Measurements from ENCODE around the gene UBE2E2.
"Not testable (repeated sequence)": the region's sequence is repeated elsewhere in the genome, so short reads cannot be mapped to it uniquely, and the experiment has no call there.

The UBE2E2 gene

DNA sequence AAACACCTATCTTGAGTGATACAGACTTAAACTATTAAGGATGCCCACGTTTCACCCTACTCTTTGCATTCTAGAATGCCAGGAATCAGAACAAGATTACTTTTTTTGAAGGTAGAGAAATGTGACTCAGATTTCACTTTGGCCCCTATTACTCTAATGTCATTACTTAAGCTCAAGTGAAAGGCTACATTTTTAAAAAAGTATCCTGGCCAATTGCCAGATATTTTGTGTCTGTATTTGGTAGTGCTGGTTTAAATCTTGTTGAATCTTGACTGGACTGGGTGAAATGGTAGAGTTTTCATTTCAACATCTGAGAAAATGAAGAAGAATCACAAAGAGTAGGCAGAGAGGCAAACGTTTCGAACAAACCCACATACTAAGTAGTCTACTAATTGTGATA, 384.4 kb downstream of the UBE2E2 start:
- DNase-seq (ENCODE audit: low read depth in 2 of 2) = no peak

DNA sequence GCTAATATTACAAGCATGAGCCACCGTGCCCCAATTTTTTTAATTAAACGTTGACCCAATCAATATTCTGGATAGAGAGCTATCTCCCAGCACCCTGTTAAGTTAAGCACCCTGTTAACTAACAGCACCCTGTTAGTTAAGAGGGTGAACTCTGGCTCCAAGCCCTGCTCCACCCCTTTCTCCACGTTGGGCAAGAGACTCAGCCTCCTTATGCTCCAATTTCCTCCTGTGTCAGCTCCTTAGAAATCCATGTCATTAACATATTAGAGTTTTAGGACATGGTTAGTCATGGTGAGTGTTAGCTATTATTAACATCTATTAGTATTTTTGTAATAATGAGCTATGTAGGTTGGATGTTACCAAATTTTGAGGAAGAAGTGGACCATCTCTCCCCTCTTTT, 385.4 kb downstream of the UBE2E2 start:
- no peak for DNase-seq (ENCODE audit: low read depth in 2 of 2)

DNA sequence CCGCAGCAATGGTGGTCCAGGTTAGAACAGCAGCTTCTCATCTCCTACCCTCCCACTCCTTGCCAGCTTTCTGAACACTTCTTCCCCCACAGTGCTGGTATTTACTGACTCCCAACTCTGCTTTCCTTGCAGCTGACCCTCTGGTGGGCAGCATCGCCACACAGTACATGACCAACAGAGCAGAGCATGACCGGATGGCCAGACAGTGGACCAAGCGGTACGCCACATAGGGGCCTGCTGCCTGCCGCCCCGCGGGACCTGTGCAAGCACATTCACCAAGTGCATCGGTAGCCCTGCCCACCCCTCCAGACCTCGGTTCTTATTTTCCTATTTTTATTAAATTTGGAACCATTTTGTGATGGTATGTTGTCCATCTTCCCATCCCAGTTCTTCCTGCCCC, 386.5 kb downstream of the UBE2E2 start:
- DNase-seq (ENCODE audit: low read depth in 2 of 2) = no peak

DNA sequence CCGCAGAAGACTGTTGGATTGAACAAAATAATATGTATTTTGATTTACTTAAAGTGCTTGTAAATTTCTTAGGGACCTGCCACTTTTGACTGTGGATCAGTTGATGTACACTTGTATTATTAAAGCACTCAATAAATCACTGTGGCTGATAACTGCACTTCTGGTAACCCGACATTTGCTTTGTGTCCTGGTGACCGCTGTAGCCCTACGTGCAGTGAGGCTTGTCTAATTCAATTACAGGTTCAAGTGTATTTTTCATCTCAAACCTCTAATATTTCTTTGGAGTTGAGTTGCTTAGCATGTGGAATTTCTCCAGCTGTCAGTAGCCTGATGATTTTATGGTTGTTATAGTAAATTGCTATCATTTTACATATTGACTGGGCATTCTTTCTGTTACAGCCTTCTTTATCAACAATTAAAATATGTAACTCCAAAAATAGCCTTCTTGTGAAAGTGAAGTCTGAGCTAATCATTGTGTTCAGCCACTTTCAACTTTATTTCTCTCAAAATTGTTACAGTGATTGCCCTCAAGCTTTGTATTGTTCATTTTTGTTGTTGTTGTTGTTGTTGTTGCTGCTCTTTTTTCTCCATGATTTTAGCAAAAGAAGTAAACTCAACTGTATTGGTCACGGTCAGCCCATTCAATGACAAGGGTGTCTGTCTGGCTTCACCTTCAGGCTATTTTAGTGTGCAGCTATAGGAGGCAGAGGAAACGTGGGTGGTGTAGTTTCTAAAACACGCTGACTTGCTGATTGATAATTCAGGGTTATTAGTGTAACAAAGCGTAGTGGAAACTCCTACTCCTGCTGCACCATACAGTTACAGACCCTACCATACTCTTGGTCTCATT, 387.5 kb downstream of the UBE2E2 start:
- no peak for DNase-seq (ENCODE audit: low read depth in 2 of 2)

DNA sequence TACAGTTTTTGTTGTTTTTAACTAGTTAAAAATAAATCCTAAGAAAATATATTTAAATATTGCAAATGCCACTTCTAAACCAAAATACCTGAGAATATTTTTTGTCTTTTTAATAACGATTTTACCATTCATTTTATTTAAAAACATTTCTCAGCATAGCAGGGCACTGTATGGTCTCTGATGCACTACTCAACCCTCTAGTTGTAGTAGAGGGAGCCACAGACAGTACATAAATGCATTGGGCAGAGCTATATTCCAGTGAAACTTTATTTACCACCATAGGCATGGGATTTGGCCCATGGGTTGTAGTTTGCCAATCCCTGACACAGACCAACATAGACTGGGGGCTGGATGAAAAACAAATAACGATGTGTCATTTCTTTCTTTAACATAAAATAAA, 388.2 kb downstream of the UBE2E2 start:
- no peak for DNase-seq (ENCODE audit: low read depth in 2 of 2)

DNA sequence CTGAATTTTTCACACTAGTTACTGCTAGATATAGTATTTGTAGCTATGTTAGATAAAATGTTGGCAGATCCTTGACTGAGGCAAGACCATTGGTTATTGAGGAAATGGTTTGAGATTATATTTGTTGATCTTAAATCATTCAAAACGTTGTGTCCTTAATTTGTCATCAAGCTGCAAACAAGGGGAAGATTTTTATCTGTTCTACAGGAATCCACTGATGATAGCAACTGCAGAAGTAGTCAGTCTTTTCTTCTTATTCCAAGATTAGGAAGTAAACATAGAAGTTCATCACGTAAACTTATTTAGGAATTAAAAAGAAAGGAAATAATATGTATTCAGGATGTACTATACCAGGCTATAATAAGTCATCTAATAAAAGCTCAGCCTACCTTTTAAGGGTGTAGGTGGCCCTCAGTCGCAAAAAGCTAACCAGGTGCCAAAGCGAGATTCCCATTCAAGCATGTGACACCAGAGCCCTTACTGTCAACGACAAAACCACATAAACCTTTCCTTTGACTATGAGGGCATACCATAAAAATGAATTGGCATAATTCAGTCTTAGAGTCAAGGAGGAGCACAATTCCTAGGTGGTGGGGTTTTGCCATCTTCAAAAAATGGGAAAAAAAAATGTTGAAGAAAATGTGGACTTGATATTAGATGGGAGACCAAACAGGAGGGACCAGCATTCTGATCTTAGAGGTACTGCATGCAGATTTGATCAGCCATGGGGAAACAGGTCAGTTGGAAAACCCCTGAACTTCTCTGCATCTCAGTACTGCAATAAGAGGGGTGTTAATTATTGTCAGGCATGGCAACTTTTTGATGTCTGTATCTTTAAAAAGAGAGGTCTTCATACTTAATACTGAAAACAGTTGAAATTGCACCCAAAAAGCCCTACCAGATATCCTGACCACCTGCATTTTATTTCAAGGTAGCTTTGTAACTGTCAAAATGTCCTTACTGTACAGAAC, 390.1 kb downstream of the UBE2E2 start:
- DNase-seq (ENCODE audit: low read depth in 2 of 2) = no peak

DNA sequence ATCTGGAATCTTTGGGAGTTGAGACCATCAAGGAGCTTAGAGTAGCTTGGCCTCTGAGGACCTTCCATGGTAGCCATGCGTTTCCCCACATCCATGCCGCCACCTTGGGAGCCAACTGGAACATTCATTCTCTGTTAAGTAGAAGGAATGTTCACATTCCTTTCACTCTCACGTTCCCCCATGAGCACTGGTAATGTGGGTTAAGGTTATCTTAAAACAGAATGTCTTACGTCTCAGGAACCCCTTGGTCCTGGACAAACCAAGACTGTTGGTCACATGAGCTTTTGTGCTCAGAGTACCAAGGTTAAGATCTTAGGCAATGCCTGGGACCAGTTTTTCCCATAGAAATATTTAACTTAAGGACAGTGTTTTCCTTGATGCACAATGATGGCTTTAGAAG, 390.9 kb downstream of the UBE2E2 start:
- DNase-seq (ENCODE audit: low read depth in 2 of 2) = no peak

GRCh38 chr3:23594894-23595670, 392.0 kb downstream of the UBE2E2 start:
- DNase-seq (ENCODE audit: low read depth in 2 of 2) = no peak

DNA sequence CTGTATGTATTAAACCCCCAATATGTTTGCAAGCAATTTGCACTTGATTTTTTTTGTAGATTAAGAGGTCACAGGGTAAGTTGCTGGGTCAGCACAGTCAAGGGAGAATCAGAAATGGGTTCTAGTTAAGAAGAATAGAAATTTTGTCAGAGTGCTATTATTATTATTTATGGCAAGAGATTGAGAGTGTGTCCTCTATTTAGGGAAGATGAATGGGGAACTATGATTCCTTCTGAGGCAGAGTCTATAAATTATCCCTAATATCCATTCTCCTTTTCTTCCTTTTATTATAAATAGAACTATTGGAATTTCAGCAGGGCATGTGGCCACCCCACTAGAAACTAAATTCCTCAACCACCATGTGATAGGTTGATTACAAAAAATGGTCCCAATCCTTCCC, 392.7 kb downstream of the UBE2E2 start:
- DNase-seq (ENCODE audit: low read depth in 2 of 2) = no peak

DNA sequence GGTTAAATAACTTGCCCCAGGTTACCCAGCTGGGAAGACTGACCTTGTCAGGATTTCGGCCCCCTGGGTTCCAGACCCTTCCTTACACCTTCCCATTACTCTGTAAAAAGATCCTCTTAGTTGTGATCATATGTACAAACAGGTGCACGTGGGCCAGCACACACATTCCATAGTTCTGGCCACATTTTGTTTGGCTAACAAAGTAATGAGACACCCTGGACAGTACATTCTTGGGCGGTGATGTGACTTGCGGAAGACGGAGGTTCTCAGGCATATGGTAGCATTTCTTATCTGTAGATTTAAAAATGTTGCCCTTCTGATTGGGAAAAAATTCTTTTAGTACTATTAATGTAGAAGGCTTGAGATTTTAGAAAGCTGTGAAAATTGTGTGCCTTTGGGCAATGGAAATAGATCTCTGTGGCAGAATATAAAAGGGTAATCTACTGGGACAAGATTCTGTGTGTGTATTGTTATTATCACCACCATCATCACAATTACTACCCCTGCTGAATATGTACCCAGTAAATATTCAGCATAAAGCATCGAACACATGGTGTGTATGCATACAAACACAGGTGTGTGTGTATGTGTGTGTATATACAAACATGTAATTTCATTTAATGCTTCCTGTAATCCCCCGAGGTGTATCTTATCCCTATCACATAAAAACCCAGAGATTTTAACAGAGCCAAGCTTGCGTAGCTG, 397.2 kb downstream of the UBE2E2 start:
- DNase-seq (ENCODE audit: low read depth in 2 of 2) = no peak

DNA sequence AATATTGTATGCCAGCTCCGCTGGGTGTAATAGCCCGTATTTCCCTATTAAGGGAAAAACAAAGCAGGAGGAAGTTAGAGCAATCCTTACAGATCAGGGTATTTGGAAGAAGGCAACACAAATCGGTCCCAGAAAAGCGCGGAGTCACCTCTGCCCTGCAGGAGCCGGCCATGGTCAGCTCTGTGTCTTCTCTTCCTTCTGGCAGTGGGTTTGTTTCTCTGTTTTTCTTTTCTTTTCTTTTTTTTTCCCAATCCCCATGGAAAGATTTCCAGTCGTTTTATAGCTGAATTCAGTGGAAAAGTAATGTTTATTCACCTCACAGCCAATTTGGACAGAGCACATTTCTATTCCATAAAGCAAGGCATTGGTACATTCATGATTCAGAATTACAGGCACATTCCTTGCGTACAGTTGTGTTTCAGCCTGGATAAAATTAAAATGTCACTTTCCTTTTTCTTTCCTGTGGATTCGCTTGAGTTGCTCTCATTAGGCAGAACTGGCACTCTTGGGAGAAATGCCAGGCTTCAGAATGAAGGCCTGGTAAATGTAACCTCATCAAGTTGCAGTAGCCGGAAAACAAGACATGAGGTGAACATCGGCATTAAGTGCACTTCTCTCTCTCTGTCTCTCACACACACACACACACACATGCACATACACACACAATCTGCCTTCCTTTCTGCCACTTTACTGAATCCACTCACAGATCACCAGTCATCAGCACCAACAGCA, 398.1 kb downstream of the UBE2E2 start:
- no peak for DNase-seq (ENCODE audit: low read depth in 2 of 2)

DNA sequence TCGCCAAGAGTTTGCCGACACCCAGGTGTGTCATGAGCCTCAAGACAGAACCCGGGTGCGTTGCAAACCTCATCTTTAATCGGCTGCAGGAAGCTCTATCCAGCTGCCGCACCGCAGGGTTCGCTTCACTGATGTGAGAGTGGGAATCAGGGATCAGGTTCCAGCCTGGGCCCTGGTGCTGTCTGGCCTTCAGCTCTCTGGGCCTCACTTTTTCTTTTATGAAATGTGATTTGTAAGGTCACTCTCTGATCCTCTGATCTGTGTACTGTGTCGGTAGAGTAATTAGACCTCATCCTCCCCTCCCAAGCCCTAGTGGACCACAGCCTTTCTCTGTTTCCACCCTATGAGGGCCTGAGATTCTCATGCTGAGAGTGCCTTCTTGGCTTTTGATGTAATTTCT, 399.8 kb downstream of the UBE2E2 start:
- DNase-seq (ENCODE audit: low read depth in 2 of 2) = no peak

DNA sequence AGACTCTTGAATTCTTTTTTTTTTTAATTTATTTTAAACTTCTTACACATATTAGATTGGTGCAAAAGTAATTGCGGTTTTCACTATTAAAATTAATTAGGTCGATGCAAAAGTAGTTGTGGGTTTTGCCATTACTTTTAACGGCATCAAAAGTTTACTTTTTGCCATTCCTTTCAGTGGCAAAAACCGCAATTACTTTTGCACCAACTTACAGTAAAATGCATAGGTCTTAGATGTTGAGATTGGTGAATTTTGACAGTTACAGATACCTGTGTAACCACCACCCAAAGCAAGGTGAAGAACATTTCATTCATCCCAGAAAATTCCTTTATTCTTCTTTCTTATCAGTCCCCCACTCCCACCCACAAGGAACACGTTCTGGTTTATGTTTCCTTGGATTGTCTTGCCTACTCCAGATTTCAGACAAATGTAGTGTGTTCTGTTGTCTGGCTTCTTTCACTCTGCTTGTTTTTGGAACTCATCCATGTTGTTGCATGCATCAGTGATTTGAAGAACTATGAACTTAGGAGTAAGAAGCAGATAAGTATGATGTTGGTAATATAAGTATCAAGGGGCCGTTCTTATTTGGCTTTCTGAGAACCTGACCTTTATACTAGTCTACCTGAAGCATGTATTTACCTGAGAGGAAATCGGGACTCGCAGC, 404.2 kb downstream of the UBE2E2 start:
- no peak for DNase-seq (ENCODE audit: low read depth in 2 of 2)

GRCh38 chr3:23608650-23609049, 405.5 kb downstream of the UBE2E2 start:
- DNase-seq (ENCODE audit: low read depth in 2 of 2) = no peak

DNA sequence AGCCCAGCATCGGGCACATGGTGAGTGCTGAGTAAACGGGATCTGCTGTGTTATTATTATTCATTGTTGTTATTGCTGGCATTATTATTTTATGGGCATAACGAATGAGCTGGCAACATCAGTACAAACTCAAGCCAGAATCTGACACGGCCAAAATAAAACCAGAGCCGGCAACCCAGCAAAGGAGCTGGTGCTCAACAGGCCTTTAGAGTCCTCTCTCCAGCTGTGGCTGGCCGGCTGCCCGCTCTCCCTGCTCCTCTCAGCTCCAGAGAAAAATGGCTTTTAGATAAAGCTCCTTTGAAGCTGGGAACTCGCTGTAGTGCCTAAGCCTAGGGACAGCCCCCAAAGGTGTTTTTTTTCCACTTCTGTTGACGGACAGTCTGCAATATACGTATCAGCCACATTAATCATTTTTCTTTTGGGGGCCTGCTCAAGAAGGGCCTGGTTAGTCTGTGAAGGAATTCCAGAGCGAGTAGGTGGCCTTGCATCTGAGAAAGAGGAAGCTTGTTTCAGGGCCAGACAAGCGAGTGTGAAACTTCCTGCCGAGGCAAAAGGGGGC, 408.7 kb downstream of the UBE2E2 start:
- DNase-seq (ENCODE audit: low read depth in 2 of 2) = no peak

- DNase-seq (ENCODE audit: low read depth in 2 of 2) = no peak
Measured at GRCh38 chr3:23612296-23612891, 409.3 kb downstream of the UBE2E2 start.

DNA sequence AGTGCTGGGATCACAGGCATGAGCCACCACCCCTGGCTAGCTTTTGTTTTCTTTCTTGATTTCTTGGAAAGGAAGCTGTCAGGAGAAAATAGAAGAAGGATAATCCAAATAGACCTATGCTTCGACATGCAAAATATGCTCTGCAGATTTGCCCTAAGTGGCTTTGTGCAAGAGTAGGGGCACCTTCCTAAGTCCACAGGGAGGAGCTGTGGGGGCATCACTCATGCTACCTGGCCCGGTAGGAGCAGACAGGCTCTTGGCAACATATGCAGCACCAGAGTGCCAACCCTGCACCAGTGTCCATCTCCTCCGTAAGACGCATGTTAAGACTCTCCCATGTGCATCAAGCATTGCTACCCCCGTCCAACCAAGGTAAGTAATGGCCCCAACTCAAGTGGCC, 411.9 kb downstream of the UBE2E2 start:
- DNase-seq (ENCODE audit: low read depth in 2 of 2) = no peak

GRCh38 chr3:23618475-23618874, 415.3 kb downstream of the UBE2E2 start:
- DNase-seq (ENCODE audit: low read depth in 2 of 2) = not testable (repeated sequence)
